DMS114 treated with DMSO at 0.1 percent for 48 hours (cell line): ENCODE data around the gene BACH2.

Experiments
- DNase-seq: peaks from one replicate; lab custom pipeline; 2025; ENCODE audit not compliant: unreplicated experiment; lab: John Stamatoyannopoulos, UW

BACH2 gene

DNA sequence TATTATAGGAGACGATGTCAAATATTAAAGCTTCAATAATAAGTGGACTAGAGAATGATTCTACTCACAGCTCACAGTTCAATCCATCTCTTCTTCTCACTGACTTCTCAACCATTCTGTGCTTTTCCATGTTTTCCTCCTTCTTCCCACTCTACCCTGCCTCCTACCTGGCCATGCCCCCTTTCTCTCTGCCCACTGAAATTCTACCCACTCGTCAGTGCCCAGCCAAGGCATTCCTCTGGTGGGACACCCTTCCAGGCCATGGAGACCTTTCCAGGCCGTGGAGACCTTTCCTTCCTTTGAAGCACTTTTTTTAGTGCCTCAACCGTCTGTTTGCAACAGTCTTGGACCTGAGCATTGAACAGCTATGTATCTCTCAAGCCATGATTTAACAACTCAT is 18.5 kb downstream of the BACH2 start:
- DNase-seq = no peak

DNA sequence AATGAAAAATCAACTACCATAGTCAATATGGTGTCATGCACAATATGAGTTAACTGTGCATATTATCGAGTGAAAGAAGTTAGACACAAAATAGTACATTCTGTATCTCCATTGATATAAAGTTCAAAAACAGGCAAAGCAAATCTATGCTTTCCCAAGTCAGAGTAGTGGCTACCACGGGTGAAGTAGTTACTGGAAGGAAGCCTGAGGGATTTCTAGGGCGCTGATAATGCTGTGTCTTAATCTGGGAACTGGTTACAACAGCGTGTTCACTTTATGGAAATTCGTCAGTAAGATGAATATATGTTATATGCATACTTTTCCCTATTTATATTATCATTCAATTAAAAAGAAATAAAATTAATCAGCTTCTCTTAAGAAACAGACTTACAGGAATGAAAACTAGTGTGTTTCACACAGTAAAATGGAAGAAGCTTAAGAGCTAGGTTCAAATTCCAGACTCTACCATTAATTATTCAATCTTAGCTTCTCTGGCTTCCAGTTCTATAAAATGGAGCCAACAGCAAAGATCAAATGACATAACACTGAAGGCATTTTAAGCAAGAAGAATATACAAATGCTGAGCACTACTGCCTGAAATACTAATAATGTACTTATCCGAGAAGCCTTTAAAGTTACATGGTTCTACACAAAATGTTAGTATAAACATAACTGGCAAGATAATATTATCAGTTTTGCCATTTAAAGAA is 19.2 kb downstream of the BACH2 start:
- DNase-seq = no peak

DNA sequence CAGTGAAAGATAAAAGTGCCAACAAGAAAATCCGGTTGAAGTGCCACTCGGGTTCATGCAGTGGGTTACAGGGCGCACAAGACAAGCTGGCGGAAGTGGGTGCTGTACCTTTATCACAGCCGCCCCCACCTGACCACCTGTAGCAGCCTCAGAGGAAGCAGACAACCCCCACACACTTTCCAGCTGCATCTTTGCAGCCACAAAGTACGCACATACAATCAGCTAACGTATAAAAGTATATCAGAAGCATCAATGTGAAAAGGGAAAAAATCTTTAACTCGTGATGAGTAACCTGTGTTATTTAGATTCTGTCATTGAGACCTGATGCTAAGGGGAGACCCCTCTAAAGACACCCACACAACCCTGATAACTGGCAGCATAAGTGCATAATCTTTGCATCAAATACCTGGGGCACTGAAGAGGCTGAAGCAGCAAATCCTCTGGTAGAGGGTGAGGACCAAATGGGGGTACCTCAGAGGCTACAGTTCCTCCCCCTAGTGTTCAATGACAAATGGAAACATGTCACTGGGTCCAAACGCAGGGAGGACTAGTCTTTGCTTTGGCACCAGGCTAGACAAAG is 22.1 kb downstream of the BACH2 start:
- no peak for DNase-seq

DNA sequence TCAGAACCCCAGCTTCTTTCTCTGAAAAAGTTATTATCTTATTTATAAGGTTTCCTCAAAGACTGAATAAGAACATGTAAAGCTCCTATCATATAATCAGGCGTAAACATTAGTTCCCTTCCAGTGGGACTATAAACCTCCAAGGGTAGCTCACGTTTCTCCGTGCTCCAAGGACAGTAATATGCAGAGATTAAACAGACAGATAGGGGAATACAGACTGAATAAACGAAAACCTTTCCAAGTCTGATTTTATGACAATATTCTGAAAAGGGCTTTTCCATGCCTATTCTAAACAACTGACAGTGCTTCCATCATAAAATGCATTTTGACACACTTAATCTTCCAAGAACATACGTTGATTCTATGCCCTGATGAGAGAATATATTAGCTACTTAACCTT is 22.8 kb downstream of the BACH2 start:
- DNase-seq = no peak

DNA sequence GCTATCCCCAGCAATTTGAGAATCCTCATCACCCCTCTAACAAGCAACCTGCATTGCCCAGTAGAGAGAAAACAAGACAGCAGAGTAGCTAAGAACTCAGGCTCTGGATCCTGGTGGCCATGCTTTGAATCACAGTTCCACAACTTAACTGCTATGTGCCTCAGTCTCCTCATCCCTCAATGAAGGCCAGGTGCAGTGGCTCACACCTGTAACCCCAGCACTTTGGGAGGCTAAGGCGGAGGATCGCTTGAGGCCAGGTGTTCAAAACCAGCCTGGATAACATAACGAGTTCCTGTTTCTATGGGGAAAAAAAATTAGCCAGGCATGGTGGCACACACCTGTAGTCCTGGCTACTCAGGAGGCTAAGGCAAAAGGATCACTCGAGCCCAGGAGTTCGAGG is 23.7 kb downstream of the BACH2 start:
- no peak for DNase-seq

DNA sequence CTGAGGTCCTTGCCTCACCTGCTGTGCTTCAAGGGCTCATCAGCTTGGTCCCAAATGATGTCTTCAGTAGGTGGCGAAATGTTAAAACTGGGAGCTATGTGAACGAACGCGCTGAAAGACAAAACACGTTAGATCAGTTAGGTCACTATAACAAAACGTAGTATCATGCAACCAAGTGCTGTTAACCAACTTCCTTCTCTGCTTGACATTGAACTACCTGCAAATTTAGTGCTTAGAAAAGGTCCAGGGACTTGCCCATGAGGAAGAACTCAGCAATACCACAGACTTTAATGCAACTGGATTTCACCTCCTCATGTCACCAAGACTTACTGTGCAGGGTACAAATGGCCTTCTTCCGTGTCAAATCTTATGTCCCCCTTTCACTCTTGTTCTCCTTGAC is 24.8 kb downstream of the BACH2 start:
- no peak for DNase-seq

DNA sequence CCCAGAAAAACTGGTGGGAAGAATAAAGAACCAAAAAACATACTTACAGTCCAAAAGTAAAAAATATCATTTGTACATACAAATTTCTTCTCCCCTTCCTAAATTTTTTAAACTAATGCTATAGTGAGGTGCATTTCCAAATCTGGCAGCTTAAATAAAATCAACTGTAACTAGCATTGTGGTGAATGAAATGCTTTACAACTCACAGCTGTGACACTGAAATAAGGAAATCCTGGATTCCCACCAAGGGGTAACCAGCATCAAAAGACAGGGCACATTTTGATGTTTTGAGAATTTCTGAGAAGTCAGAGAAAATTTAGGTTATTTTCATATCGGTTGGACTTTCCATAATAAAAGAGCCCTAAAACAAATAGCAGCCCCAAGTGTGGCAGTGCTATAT is 27.3 kb downstream of the BACH2 start:
- DNase-seq = no peak

DNA sequence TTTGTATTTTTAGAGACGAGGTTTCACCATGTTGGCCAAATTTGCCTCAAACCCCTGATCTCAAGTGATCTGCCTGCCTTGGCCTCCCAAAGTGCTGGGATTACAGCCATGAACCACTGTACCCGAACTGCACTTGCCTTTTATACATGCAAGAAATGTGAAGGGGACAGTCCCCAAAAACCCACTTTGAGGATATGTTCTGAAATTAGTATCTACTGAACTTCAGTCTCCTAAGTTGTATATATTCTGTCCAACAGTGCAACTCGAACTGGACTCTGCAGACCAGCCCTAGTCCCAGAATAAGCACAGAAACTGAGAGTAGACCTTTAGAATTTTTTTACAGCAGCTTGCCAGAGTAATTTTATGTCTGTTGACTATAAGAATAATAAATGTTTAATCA is 28.5 kb downstream of the BACH2 start:
- DNase-seq = no peak

DNA sequence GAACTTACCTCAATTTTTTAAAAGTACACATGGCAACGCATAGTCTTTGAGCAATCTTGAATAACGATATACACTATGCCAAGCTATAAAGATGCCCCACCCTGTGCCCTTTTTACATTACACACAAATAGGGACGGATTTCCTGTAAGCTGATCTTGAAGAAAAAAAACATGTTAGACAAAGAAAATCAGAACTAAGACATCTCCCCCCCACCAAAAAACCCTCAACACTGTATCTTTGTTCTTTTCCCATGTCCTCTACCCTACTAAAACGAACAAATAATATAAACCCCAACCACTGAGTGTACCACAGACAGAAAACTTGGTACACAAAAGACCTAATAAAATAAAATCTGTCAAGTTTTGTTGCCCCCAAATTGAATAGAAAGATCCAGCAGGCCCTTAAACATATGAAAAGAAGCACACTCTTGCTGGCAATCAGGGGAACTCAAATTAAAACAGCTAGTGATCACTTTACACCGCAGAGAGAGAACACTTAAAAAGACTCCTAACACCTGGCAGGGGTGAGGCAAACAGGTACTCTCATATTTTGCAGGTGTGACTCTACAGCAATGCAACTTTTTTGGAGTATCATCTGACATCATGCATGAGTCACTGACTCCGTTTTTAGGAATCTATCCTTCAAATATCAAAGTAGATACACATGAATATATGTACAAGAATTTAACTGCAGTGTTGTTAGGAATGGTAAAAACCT is 29.6 kb downstream of the BACH2 start:
- DNase-seq = no peak

DNA sequence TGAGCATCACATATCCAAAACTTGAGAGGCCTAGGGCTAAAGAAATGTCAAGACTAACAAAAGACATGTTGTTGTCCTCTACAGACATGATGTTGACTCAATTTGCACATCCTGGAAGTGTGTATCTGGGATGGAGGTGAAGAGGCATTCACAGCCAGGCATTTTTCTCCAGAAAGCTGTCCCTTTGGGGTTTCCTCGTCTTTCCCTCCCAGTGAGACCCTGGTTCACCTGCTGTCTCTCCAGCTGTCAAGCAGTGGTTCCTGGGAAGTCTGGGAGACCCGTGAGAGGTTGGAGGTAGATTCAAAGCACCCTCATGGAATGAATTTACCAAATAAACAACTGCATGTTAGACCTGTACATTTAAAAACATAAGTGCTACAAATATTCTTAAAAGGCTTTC is 32.1 kb downstream of the BACH2 start:
- no peak for DNase-seq

DNA sequence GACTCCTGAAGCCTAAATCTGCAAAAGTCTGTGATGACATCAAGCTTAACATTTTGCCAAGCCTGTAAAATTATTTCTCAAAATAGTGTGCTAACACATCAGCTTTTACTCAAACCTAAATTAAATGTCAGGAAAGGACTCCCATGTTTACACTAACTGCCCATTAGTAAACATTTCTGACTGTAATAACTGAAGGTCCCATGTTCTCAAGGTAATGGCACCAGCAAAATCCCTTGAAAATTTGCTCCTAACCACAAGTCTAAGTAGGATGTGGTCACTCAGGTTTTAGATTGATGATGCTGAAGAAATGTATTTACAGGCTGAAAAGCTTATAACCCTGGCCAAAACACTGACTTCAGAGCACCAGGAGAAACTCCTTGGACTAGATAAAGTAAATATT is 33.0 kb downstream of the BACH2 start:
- no peak for DNase-seq

DNA sequence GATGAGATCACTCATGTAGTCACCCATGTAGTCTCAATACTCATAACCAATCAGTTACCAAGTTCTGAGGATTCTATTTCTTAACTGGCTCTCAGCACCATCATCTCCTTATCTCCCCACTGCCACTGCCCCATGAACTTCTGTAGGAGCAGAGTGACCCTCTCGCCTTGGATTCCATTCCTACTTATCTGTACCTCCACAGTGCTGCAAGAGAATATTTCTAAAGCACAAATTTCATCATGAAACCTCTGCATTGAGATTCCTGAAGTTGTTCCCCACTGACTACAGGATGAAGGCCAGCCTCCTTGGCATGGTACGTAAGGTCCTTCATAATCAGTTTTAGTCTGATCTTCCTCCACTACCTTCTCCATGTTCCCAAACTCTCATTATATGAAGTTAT is 34.8 kb downstream of the BACH2 start:
- DNase-seq = no peak

DNA sequence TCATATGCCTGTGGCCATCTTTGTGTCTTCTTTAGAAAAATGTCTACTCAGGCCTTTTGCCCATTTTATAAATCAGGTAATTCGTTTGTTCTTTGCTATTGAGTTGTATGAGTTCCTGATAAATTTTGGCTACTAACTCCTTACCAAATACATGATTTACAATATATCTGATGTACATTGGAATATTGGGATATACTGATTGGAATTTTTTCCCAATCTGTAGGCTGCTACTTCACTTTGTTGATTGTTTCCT is 39.2 kb downstream of the BACH2 start:
- no peak for DNase-seq

DNA sequence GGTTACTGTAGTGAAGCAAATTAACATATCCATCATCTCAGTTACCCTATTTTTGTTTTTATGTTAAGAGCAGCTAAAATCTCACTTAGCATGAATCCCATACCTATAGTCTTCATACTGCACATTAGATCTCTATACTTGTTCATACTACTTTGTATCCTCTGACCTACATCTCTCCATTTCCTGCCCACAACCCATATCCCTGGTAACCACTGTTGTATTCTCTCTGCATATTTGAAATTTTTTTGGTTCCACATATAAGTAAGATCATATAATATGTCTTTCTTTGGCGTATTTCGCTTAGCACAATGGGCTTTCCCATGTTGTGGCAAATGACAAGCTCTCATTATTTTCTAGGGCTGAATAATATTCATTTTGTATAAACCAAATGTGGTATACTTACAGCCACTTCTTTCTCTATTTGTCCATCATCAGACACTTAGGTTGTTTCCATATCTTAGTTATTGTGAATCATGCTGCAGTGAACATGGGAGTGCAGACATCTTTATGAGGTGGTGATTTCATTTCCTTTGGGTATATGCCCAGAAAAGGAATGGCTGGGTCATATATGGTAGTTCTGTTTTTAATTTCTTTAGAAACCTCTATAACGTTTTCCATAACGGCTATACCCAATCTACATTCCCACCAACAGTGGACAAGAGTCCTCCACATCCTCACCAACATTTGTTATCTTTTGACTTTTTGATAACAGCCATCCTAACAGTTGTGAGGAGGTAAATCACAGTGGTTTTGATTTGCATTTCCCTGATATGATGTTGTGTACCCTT is 39.8 kb downstream of the BACH2 start:
- DNase-seq = no peak

DNA sequence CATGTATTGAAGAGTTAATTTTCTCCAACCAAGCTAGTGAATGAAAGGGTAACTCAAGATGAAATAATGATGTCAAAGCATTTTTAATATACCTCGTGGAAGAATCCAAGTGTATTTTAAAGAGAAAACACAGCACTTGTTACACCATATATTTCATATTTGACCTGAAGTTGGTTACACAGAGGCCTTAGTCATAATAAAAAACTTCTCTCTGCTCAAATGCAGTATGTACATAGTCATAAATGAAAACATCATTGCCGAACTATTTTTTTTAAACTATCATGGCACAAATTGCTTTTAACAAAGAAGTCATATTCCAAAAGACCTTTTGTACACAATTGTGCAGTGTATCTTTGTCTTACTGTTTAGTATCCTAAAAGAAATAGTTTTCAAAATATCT is 43.0 kb downstream of the BACH2 start:
- DNase-seq = no peak

DNA sequence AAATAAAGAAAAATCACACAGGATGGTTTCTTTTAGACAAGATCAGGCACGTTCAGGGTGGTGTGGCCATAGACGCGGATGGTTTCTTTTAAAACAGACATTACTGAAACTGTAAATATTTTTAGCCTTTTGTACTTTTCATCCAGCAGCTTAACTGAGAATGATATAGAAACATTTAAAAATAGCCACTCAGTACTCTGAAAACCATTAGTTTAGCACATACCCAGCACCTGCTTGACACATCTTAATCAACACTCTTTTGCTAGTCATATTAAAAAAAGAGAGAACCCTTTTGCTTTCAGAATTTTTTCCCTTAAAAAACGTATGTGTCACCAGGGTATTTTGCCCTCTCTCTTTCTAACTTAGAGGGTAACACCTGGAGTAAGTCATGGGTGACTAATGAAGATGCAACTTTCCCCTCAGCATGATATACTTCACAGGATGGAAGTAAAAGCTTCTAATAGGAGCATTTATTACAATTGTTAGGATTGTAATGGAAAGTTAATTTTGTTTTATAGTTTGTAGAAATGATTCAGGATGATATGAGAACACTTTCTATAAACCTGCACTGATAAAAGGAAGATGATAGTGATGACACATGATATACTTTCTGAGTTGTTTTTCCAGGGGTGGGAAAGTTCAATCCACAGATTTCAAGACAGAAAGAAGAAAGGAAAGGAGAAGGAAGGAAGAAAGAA is 45.2 kb downstream of the BACH2 start:
- no peak for DNase-seq

DNA sequence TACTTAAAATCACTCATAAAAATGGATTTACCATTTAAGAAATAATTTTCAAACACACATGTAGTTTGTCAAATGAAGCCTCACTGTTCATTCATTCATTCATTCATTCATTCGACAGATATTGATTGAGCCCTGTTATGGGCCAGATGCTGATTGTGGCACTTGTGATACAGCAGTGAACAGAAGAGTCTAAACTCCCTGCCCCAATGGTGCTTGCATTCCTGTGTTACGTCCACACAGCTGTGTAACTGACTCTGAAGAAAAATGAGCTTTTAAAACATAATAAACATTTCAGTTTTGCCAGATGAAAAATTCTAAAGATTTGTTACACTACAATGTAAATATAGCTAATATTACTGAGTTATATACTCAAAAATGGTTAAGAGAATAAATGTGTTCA is 46.2 kb downstream of the BACH2 start:
- DNase-seq = no peak

DNA sequence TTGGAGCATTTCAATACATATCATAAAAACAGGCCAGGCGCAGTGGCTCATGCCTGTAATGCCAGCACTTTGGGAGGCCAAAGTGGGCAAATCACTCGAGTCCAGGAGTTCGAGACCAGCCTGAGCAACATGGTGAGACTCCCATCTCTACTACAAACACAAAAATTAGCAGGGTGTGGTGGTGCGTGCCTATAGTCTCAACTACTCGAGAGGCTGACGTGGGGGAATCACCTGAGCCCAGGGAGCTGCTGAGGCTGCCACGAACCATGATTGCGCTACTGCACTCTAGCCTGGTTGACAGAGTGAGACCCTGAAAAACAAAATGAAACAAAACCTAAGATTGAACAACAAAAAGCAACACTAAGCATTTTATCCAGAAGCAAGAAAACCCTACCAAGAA is 47.2 kb downstream of the BACH2 start:
- no peak for DNase-seq

DNA sequence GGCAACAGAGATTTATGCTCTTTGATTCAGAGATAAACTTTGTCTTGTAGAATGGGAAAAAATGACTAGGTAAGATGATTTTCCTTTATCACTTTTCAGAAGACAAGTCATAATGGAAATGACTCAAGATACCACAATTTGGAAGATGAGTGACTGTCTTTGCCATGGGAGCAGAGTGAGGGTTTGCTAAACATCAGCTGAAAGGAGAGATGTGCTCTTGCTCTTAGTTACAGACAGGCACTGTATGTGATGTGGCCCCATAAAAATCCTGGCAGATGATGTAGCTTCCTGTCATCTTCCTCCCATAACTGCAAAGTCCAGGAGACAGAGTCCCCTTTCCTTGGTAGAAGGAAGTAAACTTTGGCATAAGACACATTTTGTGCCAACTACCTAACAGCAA is 47.6 kb downstream of the BACH2 start:
- DNase-seq = no peak

DNA sequence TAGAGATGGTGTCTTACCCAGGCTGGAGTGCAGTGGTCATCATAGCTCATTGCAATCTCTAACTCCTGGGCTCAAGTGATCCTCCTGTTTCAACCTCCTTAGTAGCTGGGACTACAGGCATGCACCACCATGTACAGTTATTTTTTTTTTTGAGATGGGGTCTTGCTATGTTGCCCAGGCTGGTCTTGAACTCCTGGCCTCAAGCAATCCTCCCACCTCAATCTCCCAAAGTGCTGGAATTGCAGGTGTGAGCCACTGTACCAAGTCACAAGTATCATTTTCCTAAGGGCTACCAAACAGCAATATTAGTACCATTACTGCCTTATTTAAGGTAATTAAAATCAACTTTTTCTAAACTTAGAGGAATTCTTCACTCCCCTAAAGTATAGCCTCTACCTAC is 49.4 kb downstream of the BACH2 start:
- no peak for DNase-seq

DNA sequence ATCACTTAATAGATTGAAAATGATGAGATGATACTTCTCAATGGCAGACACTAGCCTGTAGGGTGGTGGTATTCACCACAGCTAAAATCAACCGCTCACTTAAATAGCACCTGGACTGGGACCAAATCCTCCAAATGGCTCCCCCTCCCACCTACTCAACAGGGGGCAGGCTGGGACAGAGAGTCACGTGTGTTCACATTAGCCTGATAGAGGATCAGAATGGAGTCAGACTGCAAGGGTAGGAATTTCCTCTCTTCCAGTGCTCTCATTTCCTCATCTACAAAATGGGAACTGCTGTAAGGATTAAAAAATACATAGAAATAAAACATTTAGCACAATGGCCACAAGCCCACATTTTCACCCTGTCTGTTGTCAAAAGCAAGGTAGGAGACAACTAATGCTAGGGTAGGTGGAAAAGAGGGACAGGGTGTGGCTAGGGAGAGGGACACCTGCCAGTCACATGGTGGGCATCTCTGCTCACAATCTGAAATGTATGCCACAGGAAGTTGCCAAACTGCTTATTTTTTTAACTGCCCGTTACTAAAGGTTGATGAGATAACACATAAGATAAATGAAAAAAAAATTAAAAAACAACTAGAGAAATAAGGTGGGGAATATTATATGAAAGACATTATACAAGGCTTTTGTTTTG is 55.3 kb downstream of the BACH2 start:
- no peak for DNase-seq
